NB4 (cell line): ENCODE measurements around the gene GLP1R.

Source experiments
- DNase-seq: peaks from one replicate; pipeline ENCODE4 v3.0.0; 2010; ENCODE audit warnings: low read depth
- H3K4me3 ChIP-seq: one replicate; pipeline ENCODE4 v1.5.1; 2011; ENCODE audit warnings: mild to moderate bottlenecking, low read depth, low read length, moderate library complexity
- CTCF ChIP-seq: IDR thresholded peaks from one replicate; pipeline ENCODE4 v1.5.1; 2012; ENCODE audit warnings: low read depth, low read length
- MAX ChIP-seq: IDR thresholded peaks from 2 replicates; pipeline ENCODE4 v1.6.1; 2011; ENCODE audit warnings: low read depth, low read length
- MYC ChIP-seq: IDR thresholded peaks from 2 replicates; pipeline ENCODE4 v1.6.1; 2011; ENCODE audit warnings: low read depth, low read length
- POLR2A ChIP-seq: IDR thresholded peaks from 2 replicates; pipeline ENCODE4 v1.6.1; 2011; ENCODE audit warnings: mild to moderate bottlenecking; ENCODE audit not compliant: insufficient read length; ENCODE audit errors: extremely low read depth

GLP1R gene

GRCh38 chr6:39021041-39021440 is 27.5 kb upstream of the GLP1R start:
- no peak overlapping the region for H3K4me3 ChIP-seq
- no peak for TF ChIP-seq MYC
- TF ChIP-seq CTCF: no peak
- no peak for TF ChIP-seq MAX
- no peak for TF ChIP-seq POLR2A
- DNase-seq: no peak

- DNase-seq: no peak
- H3K4me3 ChIP-seq: no peak overlapping the region
- TF ChIP-seq POLR2A (no peak), MYC (no peak), CTCF (no peak), MAX (no peak)
Observed at GRCh38 chr6:39021779-39022178, 26.8 kb upstream of the GLP1R start.

GRCh38 chr6:39026175-39026574 is 22.4 kb upstream of the GLP1R start:
- H3K4me3 ChIP-seq: no peak overlapping the region
- DNase-seq: no peak
- TF ChIP-seq CTCF (no peak), POLR2A (no peak)

- DNase-seq: peak; percentile 36
- H3K4me3 ChIP-seq: no peak overlapping the region
- TF ChIP-seq POLR2A (no peak), MAX (no peak), CTCF (peak; percentile 98)
Observed at GRCh38 chr6:39029156-39030011, 19.2 kb upstream of the GLP1R start.

GRCh38 chr6:39035681-39036080 is 12.9 kb upstream of the GLP1R start:
- no peak for DNase-seq
- TF ChIP-seq MAX (no peak), POLR2A (no peak), CTCF (no peak), MYC (no peak)
- H3K4me3 ChIP-seq: no peak overlapping the region

GRCh38 chr6:39037082-39037508 is 11.5 kb upstream of the GLP1R start:
- H3K4me3 ChIP-seq: no peak overlapping the region
- TF ChIP-seq POLR2A: no peak
- no peak for TF ChIP-seq CTCF
- TF ChIP-seq MYC: no peak
- TF ChIP-seq MAX: no peak
- peak; percentile 68 for DNase-seq
